NOMO-1 (cell line): ENCODE measurements around the gene INPP5K.
A peak's percentile ranks its signal among the peaks of the same experiment; 100 is the strongest.
"Not testable (repeated sequence)": the region's sequence is repeated elsewhere in the genome, so short reads cannot be mapped to it uniquely, and the experiment has no call there.

Experiments
- DNase-seq, 2 experiments: peaks; one replicate each; lab custom pipeline; 2025; ENCODE audit not compliant: unreplicated experiment in 2 of 2; lab: John Stamatoyannopoulos, UW

INPP5K gene

GRCh38 chr17:1508709-1509108 lies 7.7 kb downstream of the INPP5K start:
- not testable (repeated sequence) for DNase-seq

- no peak for DNase-seq
Observed at GRCh38 chr17:1506649-1507267, 9.7 kb downstream of the INPP5K start.

- DNase-seq, result no peak
Observed at GRCh38 chr17:1505586-1505985, 10.8 kb downstream of the INPP5K start.

GRCh38 chr17:1504866-1505265 lies 11.5 kb downstream of the INPP5K start:
- DNase-seq, result no peak

- no peak for DNase-seq
Observed at GRCh38 chr17:1503699-1504098, 12.7 kb downstream of the INPP5K start.

GRCh38 chr17:1498869-1499268 lies 17.5 kb downstream of the INPP5K start:
- DNase-seq, result peak in 1 of 2 experiments; percentile 27

- no peak for DNase-seq
Observed at GRCh38 chr17:1498233-1498632, 18.2 kb downstream of the INPP5K start.

GRCh38 chr17:1497831-1498230 lies 18.6 kb downstream of the INPP5K start:
- DNase-seq, result no peak

GRCh38 chr17:1496869-1497268 lies 19.5 kb downstream of the INPP5K start:
- DNase-seq, result no peak

GRCh38 chr17:1495265-1495989 lies 21.0 kb downstream of the INPP5K start:
- DNase-seq, result no peak

GRCh38 chr17:1494736-1495253 lies 21.6 kb downstream of the INPP5K start:
- no peak for DNase-seq

- no peak for DNase-seq
Observed at GRCh38 chr17:1494203-1494602, 22.2 kb downstream of the INPP5K start.

- DNase-seq, result no peak
Observed at GRCh38 chr17:1493291-1493980, 23.0 kb downstream of the INPP5K start.

- DNase-seq, result no peak
Observed at GRCh38 chr17:1492249-1493206, 23.9 kb downstream of the INPP5K start, which contains the start of gene MYO1C. Gene MYO1C (minus strand): TSS chr17:1492686. CDS start chr17:1492487, 199 bp downstream.

GRCh38 chr17:1491443-1492248 lies 24.8 kb downstream of the INPP5K start:
- peak; percentile 36 to 63 for DNase-seq

GRCh38 chr17:1490643-1491442 lies 25.6 kb downstream of the INPP5K start:
- peak; percentile 63 to 77 for DNase-seq

- DNase-seq, result no peak
Observed at GRCh38 chr17:1488826-1489270, 27.6 kb downstream of the INPP5K start.

GRCh38 chr17:1487939-1488825 lies 28.2 kb downstream of the INPP5K start:
- peak; percentile 34 to 63 for DNase-seq
